Activated CD4-positive, alpha-beta T cell treated with anti-CD3 and anti-CD28 coated beads, Interleukin-2, amount 50 U/mL, for 48 hours (primary cell): ENCODE data around the gene B3GALNT1.

Experiments
- DNase-seq, 2 experiments: peaks; one replicate each; pipeline ENCODE4 v3.0.0-alpha.2; 2020

Gene B3GALNT1

DNA sequence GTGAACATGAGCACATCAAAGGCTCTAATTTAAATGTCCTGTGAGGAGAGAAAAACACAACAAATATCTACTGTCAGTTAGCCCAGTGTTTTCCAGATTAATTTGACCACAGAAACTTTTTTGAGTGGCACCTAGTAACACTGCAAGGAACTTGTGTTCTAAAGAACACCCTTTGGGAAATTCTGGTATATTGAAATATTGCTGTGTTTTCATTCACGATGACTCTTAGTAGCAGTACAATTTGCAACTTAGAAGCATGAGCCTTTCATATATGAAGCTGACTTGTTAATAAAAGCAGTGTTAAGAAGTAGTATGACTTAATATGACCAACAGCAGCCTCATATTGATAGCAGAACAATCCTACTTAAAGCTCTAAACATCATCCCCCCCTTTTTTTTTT is 32.0 kb downstream of the B3GALNT1 start:
- no peak for DNase-seq

DNA sequence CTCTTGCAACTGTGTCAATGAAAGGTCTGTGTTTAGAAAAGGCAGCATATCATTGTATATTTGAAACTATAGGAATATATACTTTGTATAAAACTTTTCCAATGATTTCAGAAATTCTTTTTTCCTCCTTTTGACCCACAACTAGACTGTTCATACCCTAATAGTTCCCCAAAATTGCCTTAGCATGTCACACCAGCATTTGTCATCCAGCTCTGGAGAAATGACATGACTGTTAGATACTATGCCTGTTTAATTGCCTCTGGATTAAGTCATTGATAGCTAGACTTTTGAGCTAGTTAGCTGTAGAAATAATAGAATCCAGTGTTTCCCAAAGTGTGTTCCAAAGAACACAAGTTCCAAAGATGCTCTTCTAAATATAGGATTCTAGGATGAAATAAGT is 32.4 kb downstream of the B3GALNT1 start:
- DNase-seq: no peak

DNA sequence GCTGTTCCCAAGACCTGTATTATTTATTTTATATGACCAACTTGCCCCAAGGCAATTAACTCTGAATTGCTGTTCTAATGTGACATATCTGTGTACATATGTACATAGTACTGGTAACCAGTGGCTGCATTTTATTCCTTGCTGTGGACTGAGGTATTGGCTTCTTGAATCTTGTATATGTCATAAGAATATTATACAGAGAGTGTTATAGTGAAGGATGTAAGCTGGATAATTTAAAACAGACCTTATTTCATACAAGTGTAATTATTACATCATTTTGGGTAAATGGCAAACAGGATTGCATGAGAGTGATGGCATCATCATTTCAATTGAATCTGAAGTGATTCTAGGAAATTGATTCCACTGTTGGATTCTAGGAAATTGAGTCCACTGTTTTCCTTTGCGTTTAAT is 32.9 kb downstream of the B3GALNT1 start:
- no peak for DNase-seq

DNA sequence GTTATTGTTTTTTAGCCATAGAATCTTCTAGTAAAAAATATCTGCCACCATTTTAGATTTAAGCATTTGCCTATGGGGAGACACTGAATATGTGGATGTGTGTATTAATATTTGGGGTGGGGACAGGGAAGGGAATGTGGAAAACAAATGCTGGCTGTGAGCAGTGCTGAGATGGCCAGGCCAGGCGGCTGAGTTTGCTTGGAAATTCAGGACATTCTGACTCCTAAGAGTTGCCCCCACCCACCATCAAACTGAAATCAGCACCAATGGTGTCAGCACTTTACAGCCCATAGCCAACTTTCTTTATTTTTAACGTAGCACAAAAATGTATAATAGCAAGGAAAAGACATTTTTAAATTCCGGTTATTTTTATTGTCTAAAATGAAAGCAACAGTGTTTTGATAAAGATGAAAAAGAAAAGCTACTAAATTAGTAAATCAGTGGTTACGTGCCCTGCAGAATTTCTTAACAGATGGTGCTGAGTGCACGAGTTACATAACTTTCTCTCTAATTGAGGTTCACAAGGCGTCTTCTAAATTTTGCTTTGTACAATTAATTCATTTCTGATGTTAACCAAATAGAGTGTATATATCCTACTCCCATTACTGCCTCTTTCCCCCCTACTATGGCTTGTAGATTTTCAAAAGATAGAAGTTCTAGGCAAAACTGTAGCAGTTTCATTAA is 34.0 kb downstream of the B3GALNT1 start:
- DNase-seq: no peak

DNA sequence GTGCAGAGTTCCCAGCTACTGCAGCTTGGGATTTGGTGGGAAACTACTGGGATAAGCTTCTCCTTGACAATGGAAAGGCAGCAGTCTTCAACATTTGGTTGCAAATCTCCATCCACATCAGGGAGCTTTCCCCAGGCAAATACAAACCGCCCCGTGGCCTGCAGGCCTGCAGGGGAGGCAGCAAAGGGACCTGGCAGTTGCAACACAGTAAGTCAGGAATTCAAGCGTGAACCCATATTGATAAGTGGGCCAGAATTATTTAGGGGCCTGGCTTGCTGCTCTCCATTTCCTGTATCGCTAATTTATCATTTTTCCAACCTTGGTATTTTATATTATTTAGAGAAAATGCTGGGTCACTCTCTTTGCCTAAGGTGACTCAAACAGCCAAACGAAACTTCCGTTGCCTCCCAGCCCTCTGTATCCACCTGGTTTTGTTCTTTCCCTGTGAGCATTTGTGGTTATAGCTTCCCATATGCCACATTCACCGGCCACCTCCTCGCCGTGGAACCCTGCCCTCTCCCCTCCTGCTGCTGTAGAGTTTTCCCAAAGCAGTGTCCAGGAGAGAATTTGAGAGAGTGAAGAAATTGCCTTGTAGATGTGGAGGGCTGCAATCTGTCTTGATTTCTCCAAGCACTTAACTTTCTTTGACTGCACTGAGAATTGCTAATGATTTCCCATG is 34.8 kb downstream of the B3GALNT1 start:
- DNase-seq: no peak

DNA sequence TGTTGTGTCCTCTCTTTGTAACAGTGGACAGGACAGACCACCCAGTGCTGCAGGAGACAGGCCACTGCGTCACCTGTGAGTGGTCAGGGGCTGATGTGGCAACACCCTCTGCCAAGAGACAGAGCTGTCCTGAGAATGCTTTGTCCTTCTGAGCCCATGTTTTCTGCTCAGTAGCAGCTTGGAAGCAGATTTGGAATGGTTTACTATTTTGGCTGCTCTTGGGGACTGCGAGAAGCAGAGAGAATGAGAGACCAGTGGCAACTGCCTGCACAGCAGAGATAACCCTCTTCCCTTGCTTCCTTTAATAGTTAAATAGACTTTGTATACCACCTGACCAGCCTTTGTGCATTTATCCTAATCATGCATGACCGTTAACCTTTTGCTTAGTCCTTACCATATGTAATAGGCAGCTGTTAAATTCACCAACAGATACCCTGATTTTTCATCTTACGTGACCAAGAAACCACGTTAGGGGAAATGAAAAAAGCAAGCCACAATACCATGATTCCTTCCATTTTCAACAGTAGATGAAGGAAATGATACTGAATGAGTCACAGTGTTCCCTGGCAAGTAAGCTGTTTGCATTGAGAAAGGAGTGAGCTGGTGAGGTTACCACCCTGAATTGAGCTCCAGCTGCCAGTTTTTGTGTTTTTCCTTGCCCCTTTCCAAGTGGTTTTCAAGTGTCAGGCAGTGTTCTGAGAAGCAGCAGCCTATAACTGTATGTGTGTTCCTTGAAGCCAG is 35.5 kb downstream of the B3GALNT1 start:
- DNase-seq: no peak

DNA sequence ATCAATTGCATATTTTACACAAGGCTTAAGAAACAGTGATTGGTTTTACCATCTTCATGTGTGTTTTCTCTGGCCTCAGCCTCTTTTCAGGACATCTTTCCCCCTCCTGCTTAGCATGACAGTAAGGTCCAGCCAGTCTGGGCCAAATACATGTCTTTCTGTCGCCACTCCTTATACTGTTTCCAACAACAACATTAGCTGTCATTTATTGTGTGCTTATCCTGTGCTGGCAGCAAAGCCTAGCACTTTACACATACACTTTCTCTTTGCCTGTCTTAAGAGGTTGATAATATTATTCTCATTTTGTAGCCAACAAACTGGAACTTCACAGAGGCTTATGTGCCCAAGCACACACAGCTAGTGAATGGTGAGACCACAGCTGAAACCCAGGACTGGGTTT is 37.8 kb downstream of the B3GALNT1 start:
- no peak for DNase-seq

DNA sequence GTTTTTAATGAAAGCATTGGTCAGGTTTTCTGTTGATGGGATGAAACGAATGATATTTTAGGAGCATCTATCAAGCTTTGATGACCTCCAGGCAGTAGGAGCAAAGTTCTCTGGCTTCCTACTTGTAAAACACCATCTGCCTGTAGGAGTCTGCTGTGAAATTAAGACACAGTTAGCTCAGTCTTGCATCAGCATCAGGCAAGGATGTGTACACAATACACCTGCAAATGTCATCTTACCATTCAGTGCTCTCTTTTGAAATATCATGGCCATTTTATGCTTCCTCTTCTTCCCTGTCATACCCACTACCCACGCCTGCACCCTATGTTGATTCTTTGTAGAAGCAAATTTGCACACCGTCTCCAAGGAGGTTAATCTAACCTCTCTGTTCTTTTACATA is 38.2 kb downstream of the B3GALNT1 start:
- no peak for DNase-seq

DNA sequence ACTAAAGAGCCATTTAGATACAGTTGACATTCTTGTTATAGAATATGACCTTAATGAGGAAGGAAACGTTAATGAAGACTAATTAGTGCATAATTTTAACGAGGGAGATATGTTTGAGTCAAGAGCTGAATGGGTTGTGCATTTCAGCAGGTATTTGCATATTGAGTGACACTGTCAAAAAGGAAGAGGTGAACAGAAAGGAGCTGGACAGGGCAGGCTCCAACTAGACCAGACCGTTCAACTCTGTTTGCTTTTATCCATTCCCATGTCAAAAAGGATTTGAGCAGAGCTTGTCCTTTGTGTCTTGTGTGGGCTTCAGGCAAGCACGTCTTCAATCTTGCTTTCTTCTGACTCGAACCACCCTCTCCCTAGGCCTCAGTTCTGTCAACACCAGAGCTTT is 40.7 kb downstream of the B3GALNT1 start:
- no peak for DNase-seq

DNA sequence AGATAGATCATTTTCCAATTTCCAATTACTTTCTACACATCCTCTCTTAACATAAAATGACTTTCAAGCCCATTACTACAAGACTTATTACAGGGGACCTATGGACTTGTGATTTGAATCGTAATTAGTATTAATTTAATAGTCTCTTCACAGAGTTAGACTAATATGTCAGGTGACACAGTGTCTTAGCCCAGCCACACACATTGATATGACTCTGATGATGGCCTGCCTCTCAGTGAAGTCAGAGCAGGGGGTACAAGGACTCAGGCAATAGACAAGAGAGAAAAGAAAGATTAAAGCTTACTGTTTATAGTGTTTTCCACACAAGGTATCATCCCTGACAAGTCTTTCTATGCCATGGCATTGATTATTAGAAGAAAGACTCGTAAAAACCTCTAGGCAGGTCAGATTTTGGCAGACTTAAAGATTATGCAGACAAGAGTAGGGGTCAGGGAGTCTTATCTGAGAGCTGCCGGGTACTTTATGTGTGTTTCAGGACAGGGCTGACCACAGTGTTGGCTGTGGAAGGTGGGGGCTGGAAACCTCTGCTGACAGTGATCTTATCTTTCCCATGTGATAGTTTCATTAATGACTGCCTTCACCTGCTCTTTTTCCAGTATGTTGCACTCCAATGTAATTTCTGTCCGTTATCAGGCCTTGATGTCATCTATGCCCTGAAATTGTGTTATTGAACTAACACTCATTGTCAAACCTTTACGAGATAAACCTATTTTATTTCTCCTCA is 50.1 kb downstream of the B3GALNT1 start:
- no peak for DNase-seq

DNA sequence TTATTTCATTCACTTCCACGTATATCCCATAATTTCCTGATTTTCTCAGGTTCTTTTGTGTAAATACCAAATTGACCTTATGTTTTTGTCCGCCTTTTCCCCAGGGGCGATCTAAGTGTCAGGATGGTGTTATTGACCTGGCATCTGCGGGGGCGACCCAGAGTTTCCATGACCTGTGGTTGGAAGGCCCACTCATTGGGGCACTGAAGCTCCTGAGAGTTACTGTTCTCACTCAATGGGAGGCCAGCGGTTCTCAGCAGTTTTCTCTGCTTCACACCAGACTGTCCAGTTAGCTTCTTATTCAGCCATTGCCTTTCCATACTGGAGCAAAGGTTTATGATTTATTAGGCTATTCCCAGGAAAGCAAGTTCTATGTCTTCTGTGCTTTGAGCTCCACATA is 53.3 kb downstream of the B3GALNT1 start:
- DNase-seq: no peak

DNA sequence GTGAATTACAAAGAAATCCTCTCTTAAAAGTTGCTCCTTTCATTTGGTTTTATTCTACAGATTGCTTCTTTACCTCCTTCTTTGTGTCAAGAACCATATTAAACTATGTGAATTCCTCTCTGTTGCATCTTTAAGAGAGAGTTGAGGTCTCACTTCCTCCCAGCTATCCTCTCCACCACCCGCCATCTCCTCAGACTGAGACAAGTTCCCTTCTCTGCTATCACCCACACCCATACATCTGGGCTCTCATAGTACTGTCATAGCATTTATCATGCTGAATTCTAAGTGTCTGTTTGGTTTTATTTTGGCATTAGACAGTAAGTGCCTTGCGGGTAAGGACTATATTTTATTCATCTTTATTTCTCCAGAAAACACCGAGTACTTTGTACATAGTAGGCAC is 54.2 kb downstream of the B3GALNT1 start:
- no peak for DNase-seq

DNA sequence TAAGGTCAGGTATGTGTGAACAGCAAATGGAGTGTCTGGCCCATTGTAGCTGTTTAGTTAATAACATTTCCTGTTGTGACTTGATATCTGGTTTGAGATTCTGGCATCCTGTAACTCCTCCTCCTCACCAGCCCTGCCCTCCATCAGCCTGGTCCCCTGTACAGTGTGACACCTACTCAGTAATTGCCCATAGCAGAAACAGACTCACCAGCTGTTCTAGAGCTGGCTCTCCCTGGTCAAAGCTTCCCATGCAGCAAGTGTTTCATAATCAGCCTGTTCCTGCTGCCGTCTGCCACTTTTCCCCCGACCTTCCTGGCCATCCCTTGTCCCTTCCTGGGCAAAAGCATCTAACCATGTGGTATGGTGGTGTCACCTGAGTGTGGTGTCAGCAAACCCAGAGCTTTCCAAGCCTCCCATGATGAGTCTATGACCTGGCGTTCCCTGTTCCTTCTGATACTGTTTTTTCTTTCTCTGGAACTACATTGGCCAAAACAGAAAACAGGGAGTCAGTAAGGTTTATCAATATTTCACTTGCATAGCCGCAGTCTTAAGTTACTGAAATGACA is 55.4 kb downstream of the B3GALNT1 start:
- DNase-seq: no peak

DNA sequence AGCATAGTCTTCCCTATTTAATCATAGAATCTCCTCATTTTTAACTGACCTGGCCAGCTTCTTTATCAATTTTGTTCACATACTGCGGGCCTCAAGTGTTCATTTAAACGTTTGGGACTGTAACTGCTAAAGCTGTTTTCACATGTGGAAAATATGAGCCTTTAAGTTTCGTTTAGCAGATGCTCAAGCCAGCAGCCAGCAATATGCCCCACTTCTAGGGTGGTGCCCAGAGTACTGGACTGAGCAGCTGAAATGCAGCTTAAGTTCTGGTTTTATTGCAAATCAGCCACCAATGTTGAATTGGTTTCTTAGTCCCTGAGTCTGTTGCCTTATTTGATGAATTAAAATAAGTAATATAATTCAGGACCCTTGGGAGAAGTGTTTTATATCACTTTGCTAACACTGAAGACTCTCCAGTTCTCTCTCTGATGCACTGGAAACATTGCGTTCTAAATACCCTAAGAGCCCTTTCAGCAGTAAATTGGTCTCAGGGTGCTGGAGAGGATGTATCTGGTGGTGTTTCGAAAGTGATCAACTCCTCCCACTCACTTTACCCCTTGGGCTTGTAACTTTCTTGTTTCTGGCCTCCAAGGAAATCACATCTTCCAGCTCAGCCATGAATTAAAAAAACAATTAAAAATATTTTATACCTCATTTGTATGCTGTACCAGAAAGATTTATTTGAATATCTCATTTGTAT is 61.7 kb downstream of the B3GALNT1 start:
- no peak for DNase-seq

DNA sequence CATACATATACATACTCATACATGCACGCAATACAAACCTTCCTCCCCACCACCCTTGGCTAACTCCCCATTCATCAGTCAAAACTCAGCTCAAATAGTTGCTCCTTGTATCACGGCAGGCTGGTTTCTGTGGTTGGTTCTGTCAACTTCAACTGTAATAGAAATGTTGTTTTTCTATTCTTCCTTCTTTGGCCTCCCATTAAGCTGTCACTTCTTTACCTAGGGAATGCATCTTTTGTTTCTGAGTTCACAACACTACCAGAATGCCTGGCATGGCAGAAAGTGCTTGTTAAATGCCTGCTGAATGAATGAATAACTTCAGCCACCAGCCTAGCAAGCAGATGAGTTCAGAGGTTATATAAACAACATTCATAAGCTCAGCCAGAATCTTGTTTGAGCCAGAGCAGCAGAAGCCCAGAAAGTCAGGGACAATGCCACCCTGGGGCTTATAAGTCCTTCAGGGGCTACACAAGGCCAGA is 63.1 kb downstream of the B3GALNT1 start:
- DNase-seq: no peak

DNA sequence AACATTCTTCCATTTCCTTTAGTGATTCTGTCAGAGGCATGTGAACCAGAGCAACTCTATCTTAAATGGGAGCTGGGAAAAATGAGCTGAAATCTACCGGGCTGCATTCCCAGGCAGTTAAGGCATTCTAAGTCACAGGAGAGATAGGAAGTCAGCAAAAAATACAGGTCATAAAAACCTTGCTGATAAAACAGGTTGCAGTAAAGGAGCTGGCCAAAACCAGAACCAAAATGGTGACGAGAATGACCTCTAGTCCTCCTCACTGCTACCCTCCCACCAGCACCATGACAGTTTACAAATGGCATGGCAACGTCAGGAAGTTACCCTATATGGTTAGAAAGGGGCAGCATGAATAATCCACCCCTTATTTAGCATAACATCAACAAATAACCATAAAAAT is 66.4 kb downstream of the B3GALNT1 start:
- DNase-seq: no peak

DNA sequence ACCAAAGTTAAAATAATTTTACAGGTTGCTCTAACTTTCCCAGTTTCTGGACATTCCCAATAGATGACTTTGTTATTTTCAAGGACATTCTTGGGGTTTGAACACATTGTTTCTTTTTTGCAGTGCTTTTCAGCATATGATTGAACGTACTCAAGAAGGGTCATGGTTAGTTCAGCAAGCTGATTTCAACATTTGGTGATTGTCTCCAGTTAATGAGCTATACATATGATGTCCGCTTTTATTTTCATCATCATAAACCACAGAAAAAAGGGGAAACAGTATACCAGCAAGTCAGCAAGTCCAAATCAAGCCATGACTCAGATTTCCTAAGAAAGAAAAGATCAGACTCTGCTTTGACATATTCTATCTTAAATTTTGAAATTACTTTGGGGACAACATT is 69.4 kb downstream of the B3GALNT1 start:
- DNase-seq: no peak

DNA sequence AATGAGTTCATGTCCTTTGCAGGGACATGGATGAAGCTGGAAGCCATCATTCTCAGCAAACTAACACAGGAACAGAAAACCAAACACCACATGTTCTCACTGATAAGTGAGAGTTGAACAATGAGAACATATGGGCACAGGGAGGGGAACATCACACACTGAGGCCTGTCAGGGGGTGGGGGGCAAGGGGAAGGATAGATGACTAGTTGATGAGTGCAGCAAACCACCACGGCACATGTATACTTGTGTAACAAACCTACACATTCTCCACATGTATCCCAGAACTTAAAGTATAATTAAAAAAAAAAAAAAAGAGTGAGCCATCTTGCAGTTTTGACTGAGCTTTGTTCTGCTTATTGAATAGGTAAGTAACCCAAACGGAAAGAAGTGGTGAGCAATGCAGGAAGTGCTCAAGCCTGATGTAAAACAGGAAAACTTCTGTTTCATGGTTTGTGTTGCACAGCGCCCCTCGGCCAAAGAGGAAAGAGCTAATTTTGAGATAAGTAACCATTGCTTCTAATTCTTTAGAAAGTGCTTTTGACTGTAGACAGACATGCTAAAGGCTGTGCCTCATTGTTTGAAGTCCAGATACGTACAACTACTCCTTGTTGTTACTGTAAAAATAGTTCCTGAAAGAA is 70.1 kb downstream of the B3GALNT1 start:
- peak in 1 of 2 experiments; percentile 11 for DNase-seq
